Measurements from ENCODE around the gene NIT1.

NIT1 gene

DNA sequence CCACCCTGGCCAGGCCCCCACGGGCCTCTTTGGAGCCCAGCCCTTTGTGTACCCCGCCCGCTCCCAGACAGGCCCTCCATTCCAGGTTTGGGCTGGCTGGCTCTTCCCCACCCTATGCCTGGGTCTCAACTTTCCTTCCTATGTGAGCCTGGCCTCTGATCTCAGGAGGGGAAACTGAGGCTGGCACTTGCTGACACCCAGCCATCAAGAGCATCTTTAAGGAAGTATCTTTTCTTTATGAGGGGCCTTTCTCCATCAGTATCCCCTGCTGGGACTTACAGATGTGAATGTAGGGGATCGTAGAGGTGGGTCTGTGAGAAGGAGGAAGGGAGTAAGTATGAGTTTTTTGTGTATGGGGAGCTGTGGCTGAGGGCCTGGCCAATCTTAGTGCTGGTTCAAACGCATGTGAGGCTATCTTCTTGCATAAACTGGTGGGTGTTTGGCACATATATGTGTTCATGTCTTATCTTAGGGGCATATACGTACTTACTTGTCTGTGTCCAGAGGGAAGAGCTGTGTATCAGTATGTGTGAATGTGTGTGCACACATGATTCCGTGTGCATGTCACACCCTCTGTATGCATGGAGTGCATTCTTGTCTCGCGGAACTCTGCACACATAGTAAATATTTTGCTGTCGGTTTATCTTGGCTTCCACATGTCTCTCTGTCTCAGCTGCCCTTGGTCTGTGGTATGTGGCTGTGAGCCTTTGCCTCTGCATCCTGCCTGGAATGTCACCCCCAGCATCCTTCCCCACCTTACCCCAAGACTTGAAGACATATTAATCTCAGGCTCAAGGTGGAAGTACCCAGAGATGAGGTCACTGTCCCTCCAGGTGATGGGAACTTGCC, 33.9 kb upstream of the NIT1 start:
- DNase-seq: no peak

- no peak for DNase-seq
These were observed 33.3 kb upstream of the NIT1 start for GRCh38 chr1:161084597-161084988.

GRCh38 chr1:161085165-161085564, 32.7 kb upstream of the NIT1 start:
- DNase-seq: no peak

DNA sequence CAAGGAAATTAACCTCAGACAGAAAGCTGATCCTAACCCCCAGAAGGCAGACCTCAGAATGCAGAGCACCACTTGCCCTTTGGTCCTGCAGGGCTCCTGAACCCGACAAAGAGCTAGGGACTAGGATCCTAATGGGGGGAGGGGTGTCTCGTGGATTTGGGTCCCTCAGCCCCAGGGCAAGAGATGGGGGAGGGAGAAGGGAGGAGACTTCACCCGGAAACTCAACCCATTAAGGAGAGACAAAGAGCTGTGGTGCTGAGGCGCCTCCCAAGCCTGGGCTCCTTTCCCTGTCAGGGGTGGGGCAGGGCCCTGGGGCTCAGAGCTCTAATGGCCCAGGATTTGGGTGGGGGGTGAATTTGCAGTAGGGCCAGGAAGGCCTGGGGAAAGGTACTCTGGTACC, 31.4 kb upstream of the NIT1 start:
- no peak for DNase-seq

DNA sequence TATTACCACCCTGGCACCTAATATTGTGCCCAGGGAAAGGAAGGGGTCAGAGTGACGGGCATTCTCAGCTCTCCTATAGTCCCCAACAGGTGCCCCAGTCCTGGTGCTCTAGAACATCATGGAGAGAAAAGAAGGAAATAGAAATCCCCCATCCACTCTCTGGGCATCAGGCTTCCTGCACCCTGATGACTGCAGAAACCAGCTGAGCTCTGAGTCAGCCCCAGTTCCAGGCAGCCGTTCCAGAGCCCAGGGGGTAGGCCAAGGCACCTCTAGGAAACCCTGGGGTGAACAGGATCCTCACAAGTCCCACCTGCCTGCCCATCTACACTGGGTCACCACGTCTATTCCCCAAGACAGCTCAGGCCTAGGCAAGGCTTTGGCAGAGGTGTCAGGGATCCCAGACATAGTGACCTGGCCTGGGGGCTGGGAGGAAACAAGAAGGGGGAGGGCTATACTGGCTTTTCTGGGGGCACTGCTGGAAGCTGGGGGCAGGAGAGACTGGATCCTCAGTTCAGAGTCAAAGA, 29.3 kb upstream of the NIT1 start:
- DNase-seq: no peak

GRCh38 chr1:161089251-161089924, 28.5 kb upstream of the NIT1 start, which contains the start of gene NECTIN4:
Gene NECTIN4 (minus strand): TSS chr1:161089558. CDS start chr1:161089296, 262 bp downstream.
- no peak for DNase-seq

DNA sequence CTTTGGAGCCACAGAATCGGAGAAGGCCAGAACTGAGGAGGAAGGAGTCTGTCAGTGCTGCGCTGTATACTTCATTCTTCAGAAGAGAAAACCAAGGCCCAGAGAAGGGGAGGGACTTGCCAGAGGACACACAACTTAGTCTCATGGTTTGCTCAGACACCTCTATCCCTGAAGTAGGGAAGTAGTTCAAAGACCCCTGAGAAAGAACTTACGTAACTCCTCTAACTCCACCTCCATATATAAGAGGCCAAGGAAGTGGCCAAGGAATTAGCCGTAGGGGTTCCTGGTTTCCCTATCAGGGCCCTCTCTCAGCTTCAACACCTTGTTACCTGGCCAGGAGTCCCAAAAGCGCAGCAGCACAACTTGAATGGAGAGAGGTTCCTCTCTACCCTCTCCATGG, 28.0 kb upstream of the NIT1 start:
- DNase-seq: no peak

GRCh38 chr1:161090617-161091016, 27.3 kb upstream of the NIT1 start:
- DNase-seq: no peak

- no peak for DNase-seq
These were observed 26.8 kb upstream of the NIT1 start for GRCh38 chr1:161091093-161091492.

DNA sequence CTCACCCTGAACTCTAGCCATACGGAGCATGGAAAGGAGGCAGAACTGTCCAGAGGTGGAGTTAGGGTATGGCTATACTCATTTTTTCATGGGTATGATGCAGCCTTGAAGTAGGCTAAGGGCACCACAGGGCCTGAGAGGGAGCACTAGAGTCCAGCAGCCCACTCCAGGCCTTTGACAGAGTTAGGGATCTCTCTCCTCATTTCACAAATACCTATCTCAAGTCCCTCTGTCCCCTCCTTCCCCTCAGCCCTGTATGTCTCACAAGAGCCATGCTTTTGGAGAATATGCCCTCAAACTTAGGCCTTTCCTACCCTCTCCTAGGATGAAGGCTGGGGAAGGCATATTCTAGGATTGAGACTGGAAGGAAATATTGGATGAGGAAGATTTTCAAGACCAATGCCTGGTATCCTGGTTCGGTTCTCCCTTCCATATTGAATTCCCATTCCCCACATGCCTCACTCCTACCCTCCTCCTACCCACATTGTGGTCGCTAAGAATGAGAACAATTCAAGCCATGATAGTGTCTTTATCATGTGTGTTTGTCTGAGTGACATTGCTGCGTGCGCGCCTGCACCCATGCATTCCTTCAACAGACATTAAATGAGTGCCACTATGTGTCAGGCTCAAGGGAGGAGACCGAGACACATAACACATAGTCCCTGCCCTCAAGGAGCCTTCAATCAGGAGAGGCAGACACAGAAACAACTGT, 26.0 kb upstream of the NIT1 start:
- no peak for DNase-seq

GRCh38 chr1:161092621-161093028, 25.3 kb upstream of the NIT1 start:
- DNase-seq: no peak

- DNase-seq: no peak
These were observed 23.4 kb upstream of the NIT1 start for GRCh38 chr1:161094481-161094880.

DNA sequence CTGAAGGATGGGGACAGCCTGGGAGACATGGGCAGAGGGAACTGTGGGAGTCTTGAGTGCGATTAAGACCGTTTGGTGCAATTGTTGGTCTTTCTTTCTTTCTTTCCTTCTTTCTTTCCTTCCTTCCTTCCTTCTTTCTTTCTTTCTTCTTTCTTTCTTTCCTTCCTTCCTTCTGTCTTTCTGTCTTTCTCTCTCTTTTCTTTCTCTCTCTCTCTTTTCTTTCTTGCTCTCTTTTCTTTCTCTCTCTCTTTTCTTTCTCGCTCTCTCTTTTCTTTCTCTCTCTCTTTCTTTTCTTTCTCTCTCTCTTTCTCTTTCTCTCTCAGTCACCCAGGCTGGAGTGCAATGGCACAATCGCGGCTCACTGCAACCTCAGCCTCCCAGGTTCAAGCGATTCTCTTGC, 22.7 kb upstream of the NIT1 start:
- DNase-seq: no peak

GRCh38 chr1:161096015-161096414, 21.9 kb upstream of the NIT1 start:
- DNase-seq: no peak

DNA sequence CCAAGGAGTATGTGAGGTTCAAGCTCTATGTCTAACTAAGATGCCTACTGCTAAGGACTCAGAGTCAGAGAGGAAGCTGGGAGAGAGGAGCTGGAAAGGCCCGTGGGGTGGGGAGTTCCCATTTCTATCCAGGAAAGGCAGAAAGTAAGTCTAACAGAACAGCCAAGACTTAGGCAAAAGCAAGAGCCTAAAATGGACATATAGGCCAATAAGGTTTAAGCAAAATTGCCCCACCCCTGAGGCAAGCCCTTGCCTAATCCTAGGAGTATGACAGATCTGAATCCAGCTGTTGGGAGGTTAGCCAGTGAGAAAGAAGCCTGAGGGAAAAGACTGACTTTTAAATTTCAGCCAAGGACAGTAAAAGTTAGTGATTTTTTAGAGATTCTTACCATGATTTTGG, 21.4 kb upstream of the NIT1 start:
- no peak for DNase-seq

- peak in 12 of 14 donors; percentile 13 to 87 (median 74) for DNase-seq
These were observed 19.5 kb upstream of the NIT1 start, which contains the start of gene KLHDC9 for GRCh38 chr1:161098210-161099068. Gene KLHDC9 (plus strand): TSS chr1:161098361. CDS start chr1:161098536, 175 bp downstream.

- peak in 1 of 14 donors; percentile 6 for DNase-seq
These were observed 18.7 kb upstream of the NIT1 start for GRCh38 chr1:161099090-161099802.

DNA sequence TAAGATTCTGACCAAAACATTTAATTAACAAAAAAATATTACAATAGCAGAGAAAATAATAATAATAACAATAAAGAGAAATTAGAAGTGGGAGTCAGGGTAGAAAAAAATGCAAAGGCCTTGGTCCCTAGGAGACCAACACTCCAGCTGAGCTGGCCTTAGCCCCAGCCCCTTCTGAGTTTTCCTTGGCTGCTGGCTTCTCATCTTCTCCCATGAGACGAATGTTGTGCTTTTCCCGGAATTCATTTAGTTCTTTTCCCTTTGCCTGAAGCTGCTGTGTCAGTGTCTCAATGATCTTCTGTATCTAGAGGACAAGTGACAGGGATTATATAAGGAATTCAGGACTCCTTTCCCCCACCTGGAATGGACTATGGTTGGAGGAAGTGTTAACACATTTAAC, 17.3 kb upstream of the NIT1 start:
- DNase-seq: no peak

DNA sequence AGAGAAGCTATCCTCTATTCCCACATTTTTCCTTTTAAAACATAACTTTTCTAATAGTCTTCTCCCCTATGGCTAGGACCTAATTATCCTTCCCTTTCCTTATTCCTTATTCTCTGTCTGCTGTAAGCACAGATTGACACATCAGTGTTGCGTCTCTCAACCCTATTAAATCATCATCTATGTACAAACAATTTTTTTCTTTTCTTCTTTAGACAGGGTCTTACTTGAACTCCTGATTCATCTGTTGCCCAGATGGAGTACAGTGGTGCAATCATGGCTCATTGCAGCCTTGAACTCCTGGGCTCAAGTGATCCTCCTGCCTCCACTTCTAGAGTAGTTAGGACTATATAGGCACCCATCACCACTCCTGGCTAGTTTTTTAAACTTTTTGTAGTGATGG, 11.5 kb upstream of the NIT1 start:
- no peak for DNase-seq

DNA sequence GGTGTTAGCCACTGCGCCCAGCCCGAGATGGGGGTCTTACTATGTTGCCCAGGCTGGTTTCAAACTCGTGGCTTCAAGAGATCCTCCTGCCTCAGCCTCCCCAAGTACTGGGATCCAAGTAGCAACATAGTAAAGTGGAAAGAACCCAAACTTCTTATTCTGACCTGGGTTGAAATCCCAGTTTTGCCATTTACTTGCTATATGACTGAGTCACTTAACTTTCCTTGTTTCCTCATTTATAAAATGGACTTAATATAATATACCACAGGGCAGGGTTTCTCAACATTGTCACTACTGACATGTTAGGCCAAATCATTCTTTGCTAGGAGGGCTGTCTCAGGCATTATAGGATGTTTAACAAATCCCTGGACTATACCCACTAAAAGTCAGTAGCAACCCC, 6.8 kb upstream of the NIT1 start:
- DNase-seq: no peak

- DNase-seq: no peak
These were observed 6.4 kb upstream of the NIT1 start for GRCh38 chr1:161111527-161111926.

Data from C1 segment of cervical spinal cord (tissue), 14 donors.